ENCODE data around the gene CACNA1C. TPM values are rescaled to one million over a fixed set of nuclear protein-coding genes. Genes with fewer than 3 reads are reported as not detected.

The CACNA1C gene
- total RNA-seq, 4 donors from 2014 or later, result 2.0 to 4.2 (median 2.5) TPM

GRCh38 chr12:2422591-2422990 lies 369.8 kb downstream of the CACNA1C start:
- H3K27ac ChIP-seq, result no peak overlapping the region
- H3K36me3 ChIP-seq, result no peaks in the 10 kb centered on the region
- no peak overlapping the region for H3K4me3 ChIP-seq (replicated peaks in 1 of 3)
- intact Hi-C loops (cut with DNase I), result no loop called here
- DNase-seq, result no peak
- no peak for TF ChIP-seq POLR2A (IDR thresholded peaks at IDR 0.05)
- TF ChIP-seq CTCF (IDR thresholded peaks at IDR 0.05), result no peak
- no peaks in the 10 kb centered on the region for H3K4me1 ChIP-seq
- H3K27me3 ChIP-seq, result no peaks in the 10 kb centered on the region
- 39 to 51% methylated on average over 5 to 8 of the region's 8 CpGs for WGBS, 2 donors
- H3K9me3 ChIP-seq, result no peaks in the 10 kb centered on the region

DNA sequence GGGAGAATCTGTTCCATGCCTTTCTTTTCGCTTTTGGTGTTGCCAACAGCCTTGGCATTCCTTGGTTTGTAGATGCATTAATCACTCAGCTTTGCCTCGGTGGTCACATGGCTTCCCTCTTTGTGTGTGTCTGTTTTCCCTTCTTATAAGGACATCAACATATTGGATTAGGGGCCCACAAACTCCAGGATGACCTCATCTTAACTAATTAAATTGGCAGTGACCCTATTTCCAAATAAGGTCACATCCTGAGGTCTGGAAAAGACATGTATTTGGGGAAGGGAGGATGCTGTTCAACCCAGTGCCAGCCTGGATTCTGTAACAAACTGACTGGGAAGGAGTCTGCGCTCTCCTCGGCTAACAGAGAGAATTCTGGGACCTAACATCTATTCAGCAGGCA lies 376.2 kb downstream of the CACNA1C start:
- DNase-seq, result no peak
- Histone ChIP-seq H3K27me3 (no peaks in the 10 kb centered on the region), H3K4me1 (no peaks in the 10 kb centered on the region), H3K4me3 (replicated peaks in 1 of 3) (no peak overlapping the region), H3K9me3 (no peaks in the 10 kb centered on the region), H3K36me3 (no peaks in the 10 kb centered on the region), H3K27ac (no peak overlapping the region)
- intact Hi-C loops (cut with DNase I), result no loop called here
- TF ChIP-seq CTCF (IDR thresholded peaks at IDR 0.05) (no peak), POLR2A (IDR thresholded peaks at IDR 0.05) (no peak)
- 83 to 84% methylated on average over 4 of the region's 4 CpGs for whole genome bisulfite sequencing, 2 donors

DNA sequence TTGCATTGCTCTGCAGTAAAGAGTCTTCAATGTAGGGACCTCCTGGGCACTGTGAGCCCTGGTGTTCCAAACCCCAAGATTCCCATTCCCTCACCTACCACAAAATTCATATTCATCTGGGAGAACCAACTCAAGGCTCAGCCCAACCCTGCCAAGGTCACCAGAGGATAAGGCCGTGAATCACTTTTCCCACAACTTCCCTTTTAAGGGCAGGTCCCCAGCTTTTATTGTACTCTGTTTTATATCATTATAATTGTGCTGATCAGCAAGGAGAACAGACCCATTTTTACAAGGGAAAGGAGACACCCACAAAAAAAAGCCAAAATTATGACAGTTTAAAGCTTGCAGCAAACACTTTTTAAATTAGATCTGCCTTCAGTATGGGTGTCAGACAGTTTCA lies 379.0 kb downstream of the CACNA1C start:
- H3K4me1 ChIP-seq, result no peaks in the 10 kb centered on the region

DNA sequence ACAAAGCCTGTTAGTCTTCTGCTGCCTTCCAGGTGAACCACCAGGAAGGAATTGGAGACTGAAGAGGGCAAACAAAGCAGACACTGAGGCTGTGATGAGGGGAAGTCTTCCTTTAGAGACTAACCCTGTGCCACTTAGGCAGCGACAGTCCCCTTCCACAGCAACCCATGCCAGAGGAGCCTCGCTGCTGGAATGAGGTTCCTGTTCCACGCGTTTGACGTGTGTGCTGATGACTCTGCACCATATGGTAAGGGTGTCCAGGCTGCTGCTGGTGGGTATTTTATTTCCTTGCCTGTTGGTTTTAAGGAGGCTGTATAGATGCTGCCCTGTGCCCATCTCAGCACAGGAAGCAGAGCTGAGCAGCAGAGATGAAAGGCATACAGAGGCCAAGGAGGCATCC lies 380.1 kb downstream of the CACNA1C start:
- 93 to 96% methylated on average over 5 of the region's 5 CpGs for WGBS, 2 donors
- no peaks in the 10 kb centered on the region for H3K27me3 ChIP-seq
- H3K9me3 ChIP-seq, result no peaks in the 10 kb centered on the region
- H3K27ac ChIP-seq, result no peak overlapping the region
- TF ChIP-seq POLR2A (IDR thresholded peaks at IDR 0.05) (no peak), CTCF (IDR thresholded peaks at IDR 0.05) (no peak)
- no peak for DNase-seq
- intact Hi-C loops (cut with DNase I), result no loop called here
- H3K4me3 ChIP-seq (replicated peaks in 1 of 3), result no peak overlapping the region
- H3K4me1 ChIP-seq, result no peaks in the 10 kb centered on the region
- H3K36me3 ChIP-seq, result no peaks in the 10 kb centered on the region

More for the DNA sequence above, 379.0 kb downstream of the CACNA1C start:
- no peak overlapping the region for H3K27ac ChIP-seq
- WGBS, 2 donors, result 63 to 77% methylated on average over 1 of the region's 1 CpG
- no peaks in the 10 kb centered on the region for H3K9me3 ChIP-seq
- TF ChIP-seq CTCF (IDR thresholded peaks at IDR 0.05) (no peak), POLR2A (IDR thresholded peaks at IDR 0.05) (no peak)
- DNase-seq, result no peak
- H3K27me3 ChIP-seq, result no peaks in the 10 kb centered on the region
- no peaks in the 10 kb centered on the region for H3K36me3 ChIP-seq
- intact Hi-C loops (cut with DNase I), result no loop called here
- H3K4me3 ChIP-seq (replicated peaks in 1 of 3), result no peak overlapping the region

DNA sequence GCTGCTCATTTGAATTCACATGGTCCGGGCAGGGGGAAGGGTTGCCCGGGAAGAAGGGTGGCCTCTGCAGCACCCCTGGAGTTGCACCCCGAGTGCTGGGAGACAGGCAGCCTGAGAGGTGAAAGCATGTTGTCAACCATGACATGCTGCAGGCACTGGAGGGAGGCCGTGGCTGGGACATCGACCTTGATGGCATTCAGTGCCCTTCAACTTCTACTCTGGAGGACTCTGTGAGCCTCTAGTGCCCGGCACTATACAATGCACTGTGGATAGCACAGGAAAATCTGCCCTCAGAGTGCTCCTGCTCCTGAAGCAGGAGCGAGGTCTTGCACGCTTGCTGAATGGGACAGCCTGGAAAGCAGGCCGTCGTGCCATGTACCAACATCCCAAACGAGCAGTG lies 382.7 kb downstream of the CACNA1C start:
- H3K27ac ChIP-seq, result no peak overlapping the region
- WGBS, 2 donors, result 82 to 87% methylated on average over 10 to 11 of the region's 11 CpGs
- intact Hi-C loops (cut with DNase I), result no loop called here
- no peak overlapping the region for H3K4me3 ChIP-seq (replicated peaks in 1 of 3)
- DNase-seq, result no peak
- no peaks in the 10 kb centered on the region for H3K36me3 ChIP-seq
- H3K9me3 ChIP-seq, result no peaks in the 10 kb centered on the region
- no peaks in the 10 kb centered on the region for H3K4me1 ChIP-seq
- no peak for TF ChIP-seq POLR2A (IDR thresholded peaks at IDR 0.05)
- TF ChIP-seq CTCF (IDR thresholded peaks at IDR 0.05), result no peak
- no peaks in the 10 kb centered on the region for H3K27me3 ChIP-seq
